SK-N-SH treated with all-trans-retinoic acid at 6 μM for 48 hours (cell line): ENCODE results near the gene CLDN3.

Experiments used
- ZFP3 ChIP-seq: fragments of 250-450 bp; sonication (Bioruptor Pico); IDR thresholded peaks from 2 replicates; pipeline ENCODE4 v1.5.0; 2020; ENCODE audit warnings: mild to moderate bottlenecking, moderate library complexity
- TF ChIP-seq, protein P1 (sequence below): fragments of 250-450 bp; sonication (Bioruptor Pico); IDR thresholded peaks from 2 replicates; pipeline ENCODE4 v1.8.0; 2021; ENCODE audit warnings: low read depth, mild to moderate bottlenecking, moderate library complexity, borderline replicate concordance

DNA sequence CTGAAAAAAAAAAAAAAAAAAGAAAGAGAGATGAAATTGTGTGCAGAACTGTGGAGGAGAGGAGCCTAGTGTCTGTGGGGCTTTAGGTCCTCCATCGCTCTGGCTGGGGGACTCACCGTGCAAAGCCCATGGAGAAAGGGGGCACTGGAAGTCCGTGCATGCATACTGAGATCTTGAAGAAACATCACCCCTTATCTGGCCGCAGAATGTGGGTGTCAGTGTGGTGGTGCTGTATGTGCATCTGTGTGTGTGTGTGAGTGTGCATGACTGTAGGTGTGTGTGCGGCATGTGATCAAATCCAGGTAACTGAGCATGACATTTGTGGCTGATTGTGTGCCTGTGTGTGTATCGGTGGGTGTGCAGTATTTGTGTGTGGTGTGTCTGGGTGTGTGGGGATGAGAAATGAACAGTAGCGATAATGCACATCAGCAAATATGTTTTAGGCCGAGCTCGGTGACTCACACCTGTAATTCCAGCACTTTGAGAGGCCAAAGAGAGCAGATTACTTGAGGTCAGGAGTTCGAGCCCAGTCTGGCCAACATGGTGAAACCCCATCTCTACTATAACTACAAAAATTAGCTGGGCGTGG lies 8.8 kb upstream of the CLDN3 start:
- TF ChIP-seq, protein P1, sequence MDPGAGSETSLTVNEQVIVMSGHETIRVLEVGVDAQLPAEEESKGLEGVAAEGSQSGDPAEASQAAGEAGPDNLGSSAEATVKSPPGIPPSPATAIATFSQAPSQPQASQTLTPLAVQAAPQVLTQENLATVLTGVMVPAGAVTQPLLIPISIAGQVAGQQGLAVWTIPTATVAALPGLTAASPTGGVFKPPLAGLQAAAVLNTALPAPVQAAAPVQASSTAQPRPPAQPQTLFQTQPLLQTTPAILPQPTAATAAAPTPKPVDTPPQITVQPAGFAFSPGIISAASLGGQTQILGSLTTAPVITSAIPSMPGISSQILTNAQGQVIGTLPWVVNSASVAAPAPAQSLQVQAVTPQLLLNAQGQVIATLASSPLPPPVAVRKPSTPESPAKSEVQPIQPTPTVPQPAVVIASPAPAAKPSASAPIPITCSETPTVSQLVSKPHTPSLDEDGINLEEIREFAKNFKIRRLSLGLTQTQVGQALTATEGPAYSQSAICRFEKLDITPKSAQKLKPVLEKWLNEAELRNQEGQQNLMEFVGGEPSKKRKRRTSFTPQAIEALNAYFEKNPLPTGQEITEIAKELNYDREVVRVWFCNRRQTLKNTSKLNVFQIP (CRISPR knock-in tag): no peak
- no peak for TF ChIP-seq ZFP3
